ENCODE measurements around the gene PDCL3.
A peak's percentile ranks its signal among the peaks of the same experiment; 100 is the strongest.

Gene PDCL3

GRCh38 chr2:100562613-100563406 is at the start of gene PDCL3:
Gene PDCL3, plus strand, starts transcription at chr2:100562993. Its CDS starts 75 bp downstream, at chr2:100563068.
- peak; percentile 99 for DNase-seq (ENCODE audit: low read depth)
- peak within 1 kb of the TSS; percentile 93 for H3K4me3 ChIP-seq (ENCODE audit: low read length)
- TF ChIP-seq CTCF (IDR thresholded peaks at IDR 0.05; ENCODE audit: insufficient read depth, low read depth, low read length, missing control alignments), result peak; percentile 15

- no peak overlapping the region for H3K4me3 ChIP-seq (ENCODE audit: low read length)
- no peak for TF ChIP-seq CTCF (IDR thresholded peaks at IDR 0.05; ENCODE audit: insufficient read depth, low read depth, low read length, missing control alignments)
- DNase-seq (ENCODE audit: low read depth), result no peak
These were observed 49.1 kb upstream of the PDCL3 start for GRCh38 chr2:100513650-100514049.

GRCh38 chr2:100517556-100517955 is 45.2 kb upstream of the PDCL3 start:
- H3K4me3 ChIP-seq (ENCODE audit: low read length), result no peak overlapping the region
- no peak for TF ChIP-seq CTCF (IDR thresholded peaks at IDR 0.05; ENCODE audit: insufficient read depth, low read depth, low read length, missing control alignments)
- DNase-seq (ENCODE audit: low read depth), result no peak

- peak; percentile 6 for DNase-seq (ENCODE audit: low read depth)
- no peak overlapping the region for H3K4me3 ChIP-seq (ENCODE audit: low read length)
- no peak for TF ChIP-seq CTCF (IDR thresholded peaks at IDR 0.05; ENCODE audit: insufficient read depth, low read depth, low read length, missing control alignments)
These were observed 44.0 kb upstream of the PDCL3 start for GRCh38 chr2:100518801-100519200.

- H3K4me3 ChIP-seq (ENCODE audit: low read length), result no peak overlapping the region
- peak; percentile 51 for DNase-seq (ENCODE audit: low read depth)
- TF ChIP-seq CTCF (IDR thresholded peaks at IDR 0.05; ENCODE audit: insufficient read depth, low read depth, low read length, missing control alignments), result no peak
These were observed 42.6 kb upstream of the PDCL3 start for GRCh38 chr2:100520224-100520623.

- no peak for TF ChIP-seq CTCF (IDR thresholded peaks at IDR 0.05; ENCODE audit: insufficient read depth, low read depth, low read length, missing control alignments)
These were observed 40.4 kb upstream of the PDCL3 start for GRCh38 chr2:100522430-100522829.

GRCh38 chr2:100524331-100524730 is 38.5 kb upstream of the PDCL3 start:
- peak; percentile 29 for DNase-seq (ENCODE audit: low read depth)
- TF ChIP-seq CTCF (IDR thresholded peaks at IDR 0.05; ENCODE audit: insufficient read depth, low read depth, low read length, missing control alignments), result no peak
- no peak overlapping the region for H3K4me3 ChIP-seq (ENCODE audit: low read length)

More at GRCh38 chr2:100522430-100522829, 40.4 kb upstream of the PDCL3 start:
- DNase-seq (ENCODE audit: low read depth), result no peak
- no peak overlapping the region for H3K4me3 ChIP-seq (ENCODE audit: low read length)

Data from epithelial cell of esophagus (primary cell).